Measurements from ENCODE around the gene PLA2G1B. TPM values are rescaled to one million over a fixed set of nuclear protein-coding genes. Genes with fewer than 3 reads are reported as not detected.
A peak's percentile ranks its signal among the peaks of the same experiment; 100 is the strongest.

Gene PLA2G1B
- total RNA-seq, 4 donors from 2014 or later = not detected

GRCh38 chr12:120373683-120374082, 46.1 kb upstream of the PLA2G1B start:
- H3K4me1 ChIP-seq = peaks cover 2 to 9% (median 7%) of the 10 kb centered on the region in 4 donors
- WGBS, 2 donors (ENCODE audit: low coverage in 1 of 2) = 83 to 85% methylated on average over 4 to 8 of the region's 8 CpGs
- peaks cover 61% of the 10 kb centered on the region for H3K27me3 ChIP-seq
- no peak for TF ChIP-seq EP300 (IDR thresholded peaks at IDR 0.05; ENCODE audit: low read depth)
- TF ChIP-seq POLR2A (IDR thresholded peaks at IDR 0.05) = no peak
- TF ChIP-seq POLR2AphosphoS5 (IDR thresholded peaks at IDR 0.05) = no peak
- TF ChIP-seq CTCF (IDR thresholded peaks at IDR 0.05) = no peak
- no peaks in the 10 kb centered on the region for H3K36me3 ChIP-seq
- no peaks in the 10 kb centered on the region for H3K9me3 ChIP-seq
- DNase-seq = no peak
- intact Hi-C loops (cut with DNase I; ENCODE audit: low total_unique reads) (no loop called here), in situ Hi-C loops (cut with MboI; ENCODE audit: low pct_ligation_motif_present in 1 of 4, low pct_unique_long_range_greater_than_20kb in 1 of 4, low sequenced_read_pairs in 3 of 4) (no loop called here)
- no peak overlapping the region for H3K4me3 ChIP-seq
- no peak overlapping the region for H3K27ac ChIP-seq

GRCh38 chr12:120370343-120371243, 43.0 kb upstream of the PLA2G1B start:
- peaks cover 69% of the 10 kb centered on the region for H3K27me3 ChIP-seq
- in situ Hi-C loops (cut with MboI; ENCODE audit: low pct_ligation_motif_present in 1 of 4, low pct_unique_long_range_greater_than_20kb in 1 of 4, low sequenced_read_pairs in 3 of 4) (no loop called here), intact Hi-C loops (cut with DNase I; ENCODE audit: low total_unique reads) (no loop called here)
- no peak for TF ChIP-seq CTCF (IDR thresholded peaks at IDR 0.05)
- no peak for TF ChIP-seq EP300 (IDR thresholded peaks at IDR 0.05; ENCODE audit: low read depth)
- no peak for TF ChIP-seq POLR2AphosphoS5 (IDR thresholded peaks at IDR 0.05)
- no peak for TF ChIP-seq POLR2A (IDR thresholded peaks at IDR 0.05)
- H3K9me3 ChIP-seq = no peaks in the 10 kb centered on the region
- H3K36me3 ChIP-seq = no peaks in the 10 kb centered on the region
- WGBS, 2 donors (ENCODE audit: low coverage in 1 of 2) = 34 to 54% methylated on average over 5 to 7 of the region's 7 CpGs
- no peak overlapping the region for H3K4me3 ChIP-seq
- H3K4me1 ChIP-seq = peaks cover 6 to 37% (median 30%) of the 10 kb centered on the region in 4 donors
- DNase-seq = no peak
- H3K27ac ChIP-seq = no peak overlapping the region

GRCh38 chr12:120369603-120370342, 42.2 kb upstream of the PLA2G1B start:
- Histone ChIP-seq H3K27ac (peak overlapping the region in 1 of 4 donors; percentile 20), H3K4me1 (peaks cover 6 to 46% (median 34%) of the 10 kb centered on the region in 4 donors), H3K4me3 (peak overlapping the region; percentile 8 to 64 (median 51)), H3K9me3 (no peaks in the 10 kb centered on the region), H3K27me3 (peaks cover 61% of the 10 kb centered on the region), H3K36me3 (no peaks in the 10 kb centered on the region)
- intact Hi-C loops (cut with DNase I; ENCODE audit: low total_unique reads) (no loop called here), in situ Hi-C loops (cut with MboI; ENCODE audit: low pct_ligation_motif_present in 1 of 4, low pct_unique_long_range_greater_than_20kb in 1 of 4, low sequenced_read_pairs in 3 of 4) (no loop called here)
- 3% methylated on average over 26 of the region's 26 CpGs; no CpG with 5 or more reads in 1 of the 2 donors for WGBS, 2 donors (ENCODE audit: low coverage in 1 of 2)
- TF ChIP-seq POLR2A (IDR thresholded peaks at IDR 0.05) (no peak), EP300 (IDR thresholded peaks at IDR 0.05; ENCODE audit: low read depth) (no peak), POLR2AphosphoS5 (IDR thresholded peaks at IDR 0.05) (no peak), CTCF (IDR thresholded peaks at IDR 0.05) (no peak)
- no peak for DNase-seq

Data from transverse colon (tissue), 4 donors.